Muscle of arm (tissue), 14 donors: ENCODE measurements around the gene SRP68. TPM values are rescaled to one million over a fixed set of nuclear protein-coding genes. Genes with fewer than 3 reads are reported as not detected.
A peak's percentile ranks its signal among the peaks of the same experiment; 100 is the strongest.

ENCODE experiments used
- DNase-seq: peaks from one replicate; pipeline ENCODE4 v3.0.0-alpha.2; 2013
- long read RNA-seq, 11 donors: transcript quantifications; one replicate each; lab custom pipeline, GENCODE V29; 2026
- polyA plus RNA-seq, 12 donors: library from polyadenylated mRNA; unstranded; fragments of 120-200 nt; gene quantifications; one replicate each; pipeline ENCODE4 v1.2.1, GENCODE V29; 2013; ENCODE audit not compliant: insufficient read length in 12 of 12

SRP68 gene
- polyA plus RNA-seq: 100 to 1,000 TPM in 1 of 12 donors, 10 to 100 TPM in 10, not detected in 1; 69.3 to 244 (median 80.1) TPM
- long read RNA-seq, donor 1, transcript SRP68-201 (16 exons, 2,649 nt): major isoform, 10 of 40 reads
- long read RNA-seq, donor 1, partial matches to known transcripts: 28 of 40 reads
- long read RNA-seq, donor 1, other reads (novel, unspliced or antisense): 0 of 40 reads
- long read RNA-seq, donor 2, transcript SRP68-201 (16 exons, 2,649 nt): major isoform, 22 of 27 reads
- long read RNA-seq, donor 2, partial matches to known transcripts: 0 of 27 reads
- long read RNA-seq, donor 2, other reads (novel, unspliced or antisense): 0 of 27 reads
- long read RNA-seq, donor 3, transcript SRP68-201 (16 exons, 2,649 nt): major isoform, 5 of 6 reads
- long read RNA-seq, donor 3, partial matches to known transcripts: 0 of 6 reads
- long read RNA-seq, donor 3, other reads (novel, unspliced or antisense): 0 of 6 reads
- long read RNA-seq, donor 4, transcript SRP68-201 (16 exons, 2,649 nt): major isoform, 6 of 6 reads
- long read RNA-seq, donor 4, partial matches to known transcripts: 0 of 6 reads
- long read RNA-seq, donor 4, other reads (novel, unspliced or antisense): 0 of 6 reads
- long read RNA-seq, donor 5, transcript SRP68-201 (16 exons, 2,649 nt): major isoform, 21 of 22 reads
- long read RNA-seq, donor 5, partial matches to known transcripts: 0 of 22 reads
- long read RNA-seq, donor 5, other reads (novel, unspliced or antisense): 0 of 22 reads
- long read RNA-seq, donor 6, transcript SRP68-201 (16 exons, 2,649 nt): major isoform, 5 of 6 reads
- long read RNA-seq, donor 6, partial matches to known transcripts: 0 of 6 reads
- long read RNA-seq, donor 6, other reads (novel, unspliced or antisense): 0 of 6 reads
- long read RNA-seq, donor 7, partial matches to known transcripts: 0 of 4 reads
- long read RNA-seq, donor 7, other reads (novel, unspliced or antisense): 0 of 4 reads
- long read RNA-seq, donor 8, transcript SRP68-201 (16 exons, 2,649 nt): major isoform, 21 of 23 reads
- long read RNA-seq, donor 8, partial matches to known transcripts: 0 of 23 reads
- long read RNA-seq, donor 8, other reads (novel, unspliced or antisense): 0 of 23 reads
- long read RNA-seq, donor 9, transcript SRP68-201 (16 exons, 2,649 nt): major isoform, 6 of 7 reads
- long read RNA-seq, donor 9, partial matches to known transcripts: 0 of 7 reads
- long read RNA-seq, donor 9, other reads (novel, unspliced or antisense): 0 of 7 reads
- long read RNA-seq, donor 10, transcript SRP68-201 (16 exons, 2,649 nt): major isoform, 8 of 19 reads
- long read RNA-seq, donor 10, partial matches to known transcripts: 9 of 19 reads
- long read RNA-seq, donor 10, other reads (novel, unspliced or antisense): 0 of 19 reads
- long read RNA-seq, donor 11, transcript SRP68-201 (16 exons, 2,649 nt): major isoform, 15 of 16 reads
- long read RNA-seq, donor 11, partial matches to known transcripts: 0 of 16 reads
- long read RNA-seq, donor 11, other reads (novel, unspliced or antisense): 0 of 16 reads

- DNase-seq: peak; percentile 91
Measured at GRCh38 chr17:76072148-76072858, at the start of gene SRP68. TSS of gene SRP68 (minus strand) at chr17:76072517. CDS start at chr17:76072491, 26 bp downstream.

GRCh38 chr17:76121932-76122430 is 49.7 kb upstream of the SRP68 start:
- DNase-seq: no peak

GRCh38 chr17:76120658-76121008 is 48.3 kb upstream of the SRP68 start:
- DNase-seq: no peak

GRCh38 chr17:76119409-76120371 is 47.4 kb upstream of the SRP68 start:
- no peak for DNase-seq

- no peak for DNase-seq
Measured at GRCh38 chr17:76115138-76115754, 42.9 kb upstream of the SRP68 start.

- no peak for DNase-seq
Measured at GRCh38 chr17:76111956-76112355, 39.6 kb upstream of the SRP68 start.

- no peak for DNase-seq
Measured at GRCh38 chr17:76107509-76107908, 35.2 kb upstream of the SRP68 start.

GRCh38 chr17:76106703-76107102 is 34.4 kb upstream of the SRP68 start:
- DNase-seq: no peak

GRCh38 chr17:76104896-76105231 is 32.5 kb upstream of the SRP68 start:
- DNase-seq: no peak

GRCh38 chr17:76104140-76104895 is 32.0 kb upstream of the SRP68 start:
- no peak for DNase-seq

GRCh38 chr17:76103274-76104139 is 31.2 kb upstream of the SRP68 start, which contains the start of gene EXOC7:
TSS of gene EXOC7 (minus strand) at chr17:76103787. CDS start at chr17:76103692, 95 bp downstream.
- peak; percentile 97 for DNase-seq

- DNase-seq: no peak
Measured at GRCh38 chr17:76102944-76103273, 30.6 kb upstream of the SRP68 start.

- DNase-seq: no peak
Measured at GRCh38 chr17:76097716-76098295, 25.5 kb upstream of the SRP68 start.

GRCh38 chr17:76095943-76096342 is 23.6 kb upstream of the SRP68 start:
- no peak for DNase-seq

GRCh38 chr17:76094046-76094445 is 21.7 kb upstream of the SRP68 start:
- DNase-seq: no peak

- no peak for DNase-seq
Measured at GRCh38 chr17:76092526-76093413, 20.5 kb upstream of the SRP68 start.
